GM12865 (cell line): Measurements from ENCODE around the gene SH2D6.
"Not testable (repeated sequence)": the region's sequence is repeated elsewhere in the genome, so short reads cannot be mapped to it uniquely, and the experiment has no call there.

Experiments used
- DNase-seq: peaks from one replicate; pipeline ENCODE4 v3.0.0; 2010; ENCODE audit warnings: low read depth
- H3K4me3 ChIP-seq: 2 replicates; pipeline ENCODE4 v1.5.1; 2011; ENCODE audit warnings: mild to moderate bottlenecking, low read depth, low read length, control low read depth
- TF ChIP-seq, protein P1 (sequence below): IDR thresholded peaks from 2 replicates; pipeline ENCODE4 v1.5.1; 2011; ENCODE audit warnings: low read length, control low read depth, low read depth, inconsistent platforms; ENCODE audit not compliant: insufficient read depth; ENCODE audit errors: missing control alignments

Gene SH2D6

DNA sequence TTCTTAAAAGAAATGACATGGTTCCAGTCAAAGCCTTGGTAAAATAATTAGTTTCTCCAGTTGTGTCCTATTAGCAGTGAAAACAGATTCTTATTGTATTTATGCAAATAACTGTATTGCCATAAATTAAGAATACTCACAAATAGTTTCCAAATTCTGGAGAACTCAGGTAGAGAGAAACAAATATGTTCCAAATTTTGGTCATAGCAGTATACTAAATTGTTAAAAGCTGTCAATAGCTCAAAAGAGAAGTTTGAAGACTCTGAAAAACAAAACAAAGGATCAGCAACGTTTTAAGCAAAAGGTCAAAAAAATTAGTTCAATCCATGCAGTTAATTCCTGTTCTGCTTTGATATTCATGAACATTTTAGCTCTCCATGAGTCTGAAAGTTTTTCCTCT is 38.5 kb upstream of the SH2D6 start:
- no peak overlapping the region for H3K4me3 ChIP-seq
- TF ChIP-seq, protein P1, sequence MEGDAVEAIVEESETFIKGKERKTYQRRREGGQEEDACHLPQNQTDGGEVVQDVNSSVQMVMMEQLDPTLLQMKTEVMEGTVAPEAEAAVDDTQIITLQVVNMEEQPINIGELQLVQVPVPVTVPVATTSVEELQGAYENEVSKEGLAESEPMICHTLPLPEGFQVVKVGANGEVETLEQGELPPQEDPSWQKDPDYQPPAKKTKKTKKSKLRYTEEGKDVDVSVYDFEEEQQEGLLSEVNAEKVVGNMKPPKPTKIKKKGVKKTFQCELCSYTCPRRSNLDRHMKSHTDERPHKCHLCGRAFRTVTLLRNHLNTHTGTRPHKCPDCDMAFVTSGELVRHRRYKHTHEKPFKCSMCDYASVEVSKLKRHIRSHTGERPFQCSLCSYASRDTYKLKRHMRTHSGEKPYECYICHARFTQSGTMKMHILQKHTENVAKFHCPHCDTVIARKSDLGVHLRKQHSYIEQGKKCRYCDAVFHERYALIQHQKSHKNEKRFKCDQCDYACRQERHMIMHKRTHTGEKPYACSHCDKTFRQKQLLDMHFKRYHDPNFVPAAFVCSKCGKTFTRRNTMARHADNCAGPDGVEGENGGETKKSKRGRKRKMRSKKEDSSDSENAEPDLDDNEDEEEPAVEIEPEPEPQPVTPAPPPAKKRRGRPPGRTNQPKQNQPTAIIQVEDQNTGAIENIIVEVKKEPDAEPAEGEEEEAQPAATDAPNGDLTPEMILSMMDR: no peak
- DNase-seq: no peak

DNA sequence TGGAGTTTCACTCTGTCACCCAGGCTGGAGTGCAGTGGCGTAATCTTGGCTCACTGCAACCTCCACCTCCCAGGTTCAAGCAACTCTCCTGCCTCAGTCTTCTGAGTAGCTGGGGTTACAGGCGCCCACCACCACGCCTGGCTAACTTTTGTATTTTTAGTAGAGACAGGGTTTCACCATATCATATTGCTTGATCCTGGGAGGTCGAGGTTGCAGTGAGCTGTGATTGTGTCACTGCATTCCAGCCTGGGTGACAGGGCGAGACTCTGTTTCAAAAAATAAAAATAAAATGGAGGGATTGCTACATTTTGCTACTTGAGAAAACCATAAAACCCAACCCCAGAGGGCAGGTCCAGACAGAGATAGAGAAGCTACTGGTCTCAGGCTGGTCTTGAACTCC is 35.4 kb upstream of the SH2D6 start:
- DNase-seq, H3K4me3 ChIP-seq: not testable (repeated sequence)

DNA sequence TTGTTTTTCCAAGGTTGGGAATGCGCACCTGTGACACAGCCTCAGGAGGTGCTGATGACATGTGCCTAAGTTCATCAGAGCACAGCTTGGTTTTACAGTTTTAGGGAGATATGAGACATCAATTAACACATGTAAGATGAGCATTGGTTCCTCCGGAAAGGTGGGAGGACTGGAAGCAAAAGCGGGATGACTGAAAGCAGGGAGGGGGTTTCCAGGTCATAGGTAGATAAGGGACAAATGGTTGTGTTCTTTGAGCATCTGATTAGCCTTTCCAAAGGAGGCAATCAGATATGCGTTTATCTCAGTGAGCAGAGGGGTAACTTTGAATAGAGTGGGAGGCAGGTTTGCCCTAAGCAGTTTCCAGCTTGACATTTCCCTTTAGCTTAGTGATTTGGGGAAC is 34.7 kb upstream of the SH2D6 start:
- TF ChIP-seq, protein P1: no peak
- H3K4me3 ChIP-seq: no peak overlapping the region
- no peak for DNase-seq

DNA sequence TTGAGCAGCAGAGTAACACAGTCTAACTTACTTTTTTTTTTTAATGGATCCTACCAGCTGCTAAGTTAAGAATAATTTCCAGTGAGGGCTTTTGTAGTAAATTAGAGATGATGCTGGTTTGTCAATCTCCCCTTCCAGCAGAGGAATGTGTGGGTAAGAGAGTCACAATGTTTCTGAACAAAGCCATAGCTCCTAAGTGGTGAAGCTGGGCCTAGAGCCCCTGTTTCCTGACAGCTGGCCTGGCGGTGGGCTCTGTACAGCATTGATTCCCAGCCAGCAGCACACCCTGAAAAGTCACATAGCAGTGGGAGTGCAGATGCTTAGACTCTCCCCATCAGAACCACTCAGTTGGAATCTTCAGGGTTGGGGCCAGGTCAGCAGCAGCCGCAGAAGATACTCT is 32.8 kb upstream of the SH2D6 start:
- no peak overlapping the region for H3K4me3 ChIP-seq
- DNase-seq: no peak
- TF ChIP-seq, protein P1: no peak

DNA sequence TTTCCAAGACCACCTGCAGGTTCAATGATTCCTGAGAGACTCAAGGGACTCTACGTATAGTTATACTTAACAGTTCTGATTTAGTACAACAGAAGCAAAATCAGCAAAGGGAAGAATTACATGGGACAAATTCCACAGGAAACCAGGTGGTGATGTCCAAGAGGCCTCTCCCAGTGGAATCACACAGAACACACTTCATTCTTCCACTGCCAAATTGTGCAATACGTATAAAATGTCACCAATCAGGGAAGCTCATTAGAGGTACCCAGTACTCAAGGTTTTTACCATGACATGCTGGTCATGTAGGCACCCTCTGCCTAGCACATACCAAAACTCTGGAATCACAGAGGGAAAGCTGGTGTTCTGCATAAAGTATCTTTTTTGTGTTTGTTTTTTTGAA is 30.8 kb upstream of the SH2D6 start:
- TF ChIP-seq, protein P1: no peak
- no peak for DNase-seq
- no peak overlapping the region for H3K4me3 ChIP-seq

DNA sequence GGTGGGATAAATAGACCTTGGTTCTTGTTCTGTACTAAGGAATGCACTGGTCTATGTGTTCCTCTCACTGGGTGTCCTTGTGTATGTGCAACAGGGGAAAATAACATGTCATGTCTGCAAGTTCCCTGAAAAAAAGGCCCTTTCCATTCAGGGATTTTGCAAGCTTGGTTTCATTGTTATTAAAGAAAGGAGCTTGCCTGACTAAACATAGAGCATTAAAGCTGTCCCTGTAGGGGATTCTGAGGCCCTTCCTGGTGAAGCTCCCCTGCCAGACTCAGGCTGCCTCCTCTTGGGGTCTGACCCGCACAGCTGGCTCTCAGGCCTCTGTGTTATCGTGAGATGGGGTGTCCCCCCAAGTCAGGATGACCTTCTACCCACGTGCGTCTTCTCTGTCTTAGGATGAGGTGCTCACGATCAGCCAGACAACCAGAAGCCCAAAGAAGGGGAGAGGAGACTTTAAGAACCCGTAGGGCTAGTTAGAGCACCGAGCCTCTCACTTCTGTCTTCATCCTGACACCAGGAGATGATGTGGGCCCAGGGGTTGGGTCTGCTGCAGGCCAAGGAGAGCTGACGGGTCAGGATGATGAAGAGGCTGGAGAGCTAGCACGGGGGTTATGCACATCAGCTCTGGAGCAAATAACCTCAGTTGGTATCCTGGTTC is 29.5 kb upstream of the SH2D6 start:
- TF ChIP-seq, protein P1: no peak
- H3K4me3 ChIP-seq: no peak overlapping the region
- no peak for DNase-seq

DNA sequence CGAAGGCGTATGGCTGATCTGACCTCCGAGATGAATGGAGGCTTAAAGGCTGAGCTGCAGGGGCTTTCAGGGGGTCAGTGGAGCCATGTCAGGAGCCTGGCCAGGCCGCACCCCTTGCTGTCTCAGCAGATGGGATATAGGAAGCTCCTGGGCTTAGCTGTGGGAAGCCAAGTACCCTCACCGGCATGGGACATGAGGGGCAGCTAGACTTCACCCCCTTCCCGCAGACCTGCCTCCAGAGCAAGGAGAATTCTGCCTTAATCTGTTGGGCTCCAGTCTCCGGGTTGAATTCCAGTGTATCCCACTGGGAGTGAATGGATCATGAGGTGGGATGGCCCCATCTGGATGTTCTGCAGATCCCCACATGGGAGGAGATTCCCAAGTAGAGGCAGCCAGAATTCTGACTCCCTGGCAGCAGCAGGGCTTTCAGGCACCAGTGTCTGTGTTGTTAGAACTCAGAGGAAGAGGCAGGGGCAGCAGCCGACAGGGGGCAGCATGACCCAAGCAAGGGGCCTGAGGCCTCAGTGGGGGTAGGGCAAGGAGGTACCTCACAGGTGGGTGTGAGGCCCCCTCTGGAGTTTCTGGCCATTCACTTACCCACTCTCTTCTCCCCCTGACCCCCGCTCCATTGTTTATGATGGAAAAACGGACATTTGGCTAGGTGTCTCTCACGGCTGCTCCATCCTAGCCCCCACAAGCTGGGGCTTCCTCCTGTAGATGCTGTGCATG is 27.4 kb upstream of the SH2D6 start:
- H3K4me3 ChIP-seq: no peak overlapping the region
- TF ChIP-seq, protein P1: peak; percentile 62

More for the DNA sequence above, 27.4 kb upstream of the SH2D6 start:
- peak; percentile 57 for DNase-seq
